ENCODE measurements around the gene PNMT. TPM values are rescaled to one million over a fixed set of nuclear protein-coding genes. Genes with fewer than 3 reads are reported as not detected.

The PNMT gene
- polyA plus RNA-seq, 1 experiment, result not detected

DNA sequence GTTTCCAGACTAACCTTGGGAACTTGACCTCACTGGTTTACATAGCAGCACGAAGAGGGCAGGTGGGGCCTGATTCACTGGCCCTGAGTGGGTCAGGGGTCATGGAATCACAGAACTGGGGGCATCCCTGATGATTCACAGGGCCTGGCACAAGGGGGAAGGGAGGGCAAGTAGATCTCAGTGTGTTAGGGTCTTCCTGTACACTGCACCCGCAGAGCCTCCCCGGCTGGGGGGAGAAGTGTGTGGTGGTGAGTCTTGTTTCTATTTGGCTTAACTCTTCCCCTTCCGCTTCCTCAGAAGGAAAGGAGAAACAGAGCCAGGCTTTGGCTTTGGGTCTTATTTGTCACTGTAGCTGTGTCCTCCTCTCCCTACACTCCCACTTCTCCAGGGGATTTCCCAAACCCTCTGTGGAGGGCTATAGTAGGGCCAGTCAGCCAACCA lies 27.6 kb upstream of the PNMT start:
- CTCF ChIA-PET, result interaction anchor here (1.4 to 5.8 kb wide), 3 partner anchors 13 to 20 kb away, joined by 3 to 28 read pairs (median 12); no protein-coding TSS in a partner anchor
- H3K27me3 ChIP-seq (ENCODE audit: control insufficient read depth, insufficient read depth, low read length), result no peaks in the 10 kb centered on the region
- no peaks in the 10 kb centered on the region for H3K9me3 ChIP-seq (ENCODE audit: control insufficient read depth, insufficient read depth, low read length)
- H3K4me3 ChIP-seq (ENCODE audit: low read depth, low read length), result no peak overlapping the region
- TF ChIP-seq CTCF (IDR thresholded peaks at IDR 0.05; ENCODE audit: low read depth, low read length), result no peak
- no peak for DNase-seq (ENCODE audit: low read depth, low spot score)
- no peak overlapping the region for H3K27ac ChIP-seq (ENCODE audit: low read depth, low read length)
- POLR2A ChIA-PET, result interaction anchor here (1.0 kb wide), 1 partner anchor 10 kb away, joined by 3 read pairs; no protein-coding TSS in a partner anchor

GRCh38 chr17:39641097-39641496 lies 27.2 kb upstream of the PNMT start:
- Histone ChIP-seq H3K27ac (ENCODE audit: low read depth, low read length) (no peak overlapping the region), H3K4me3 (ENCODE audit: low read depth, low read length) (no peak overlapping the region), H3K9me3 (ENCODE audit: control insufficient read depth, insufficient read depth, low read length) (no peaks in the 10 kb centered on the region), H3K27me3 (ENCODE audit: control insufficient read depth, insufficient read depth, low read length) (no peaks in the 10 kb centered on the region)
- ChIA-PET CTCF (interaction anchor here (1.4 to 5.8 kb wide), 2 partner anchors 13 to 20 kb away, joined by 3 to 28 read pairs; no protein-coding TSS in a partner anchor), POLR2A (interaction anchor here (1.0 kb wide), 1 partner anchor 9 kb away, joined by 3 read pairs; no protein-coding TSS in a partner anchor)
- no peak for DNase-seq (ENCODE audit: low read depth, low spot score)
- TF ChIP-seq CTCF (IDR thresholded peaks at IDR 0.05; ENCODE audit: low read depth, low read length), result no peak

GRCh38 chr17:39641883-39642282 lies 26.4 kb upstream of the PNMT start:
- POLR2A ChIA-PET, result no interaction called here
- TF ChIP-seq CTCF (IDR thresholded peaks at IDR 0.05; ENCODE audit: low read depth, low read length), result no peak
- no peaks in the 10 kb centered on the region for H3K9me3 ChIP-seq (ENCODE audit: control insufficient read depth, insufficient read depth, low read length)
- no peaks in the 10 kb centered on the region for H3K27me3 ChIP-seq (ENCODE audit: control insufficient read depth, insufficient read depth, low read length)
- CTCF ChIA-PET, result interaction anchor here (1.4 to 5.8 kb wide), 3 partner anchors 12 to 21 kb away, joined by 3 to 28 read pairs (median 15); no protein-coding TSS in a partner anchor
- H3K27ac ChIP-seq (ENCODE audit: low read depth, low read length), result no peak overlapping the region
- no peak overlapping the region for H3K4me3 ChIP-seq (ENCODE audit: low read depth, low read length)
- DNase-seq (ENCODE audit: low read depth, low spot score), result no peak

GRCh38 chr17:39642291-39643074 lies 25.8 kb upstream of the PNMT start:
- ChIA-PET CTCF (interaction anchor here (3.9 kb wide), 1 partner anchor 21 kb away, joined by 15 read pairs; no protein-coding TSS in a partner anchor), POLR2A (no interaction called here)
- H3K27ac ChIP-seq (ENCODE audit: low read depth, low read length), result no peak overlapping the region
- H3K9me3 ChIP-seq (ENCODE audit: control insufficient read depth, insufficient read depth, low read length), result no peaks in the 10 kb centered on the region
- no peak overlapping the region for H3K4me3 ChIP-seq (ENCODE audit: low read depth, low read length)
- no peak for TF ChIP-seq CTCF (IDR thresholded peaks at IDR 0.05; ENCODE audit: low read depth, low read length)
- no peaks in the 10 kb centered on the region for H3K27me3 ChIP-seq (ENCODE audit: control insufficient read depth, insufficient read depth, low read length)
- no peak for DNase-seq (ENCODE audit: low read depth, low spot score)

- ChIA-PET CTCF (interaction anchor here (3.9 kb wide), 1 partner anchor 22 kb away, joined by 15 read pairs; no protein-coding TSS in a partner anchor), POLR2A (no interaction called here)
- Histone ChIP-seq H3K27ac (ENCODE audit: low read depth, low read length) (no peak overlapping the region), H3K27me3 (ENCODE audit: control insufficient read depth, insufficient read depth, low read length) (no peaks in the 10 kb centered on the region), H3K9me3 (ENCODE audit: control insufficient read depth, insufficient read depth, low read length) (no peaks in the 10 kb centered on the region), H3K4me3 (ENCODE audit: low read depth, low read length) (no peak overlapping the region)
- no peak for TF ChIP-seq CTCF (IDR thresholded peaks at IDR 0.05; ENCODE audit: low read depth, low read length)
- DNase-seq (ENCODE audit: low read depth, low spot score), result no peak
These were observed 25.0 kb upstream of the PNMT start for GRCh38 chr17:39643271-39643670.

Data from AG04450 (cell line).